ENCODE measurements around the gene PARD3B. TPM values are rescaled to one million over a fixed set of nuclear protein-coding genes. Genes with fewer than 3 reads are reported as not detected.

The PARD3B gene
- total RNA-seq, 1 experiment from 2014 or later, result 7.6 TPM

DNA sequence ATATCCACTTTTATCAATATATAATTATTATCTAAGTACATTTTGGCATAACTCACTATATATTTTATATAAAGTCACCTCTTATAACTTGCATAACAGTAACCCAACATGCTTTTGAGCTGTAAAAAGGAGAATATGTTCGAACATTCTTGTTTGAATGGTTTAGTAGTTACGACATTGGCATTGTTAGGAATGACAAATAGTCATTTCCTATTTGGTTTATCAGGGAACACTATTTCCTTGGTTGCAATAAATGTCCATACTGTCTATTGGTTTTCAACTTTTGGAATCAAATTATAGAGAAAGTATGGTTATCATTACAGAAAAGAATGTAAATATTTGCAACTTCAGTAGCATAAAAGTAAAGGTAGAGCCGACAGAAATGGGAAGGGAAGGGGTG is 124.1 kb downstream of the PARD3B start:
- POLR2A ChIA-PET (ENCODE audit: low non-redundant PET), result no interaction called here
- Histone ChIP-seq H3K27ac (ENCODE audit: low read depth, low read length, poor library complexity, severe bottlenecking) (no peak overlapping the region), H3K27me3 (replicated peaks; ENCODE audit: insufficient read depth, low read depth, low read length, poor library complexity) (no peaks in the 10 kb centered on the region), H3K4me3 (ENCODE audit: low read depth, low read length, poor library complexity, severe bottlenecking) (no peak overlapping the region), H3K36me3 (ENCODE audit: insufficient read depth, low read length, poor library complexity, severe bottlenecking) (no peaks in the 10 kb centered on the region), H3K9me3 (ENCODE audit: low read depth, low read length, poor library complexity, severe bottlenecking) (no peaks in the 10 kb centered on the region), H3K4me1 (ENCODE audit: insufficient read depth, low read length, poor library complexity, severe bottlenecking) (no peaks in the 10 kb centered on the region)
- CTCF ChIA-PET, result no interaction called here
- no TSS peak for BruUV-seq (replicated peaks)
- TF ChIP-seq EZH2 (IDR thresholded peaks at IDR 0.05; ENCODE audit: borderline replicate concordance, low read depth, low read length, poor library complexity, severe bottlenecking) (no peak), CTCF (conservative IDR thresholded peaks at IDR 0.05; ENCODE audit: low read depth, low read length) (no peak)
- intact Hi-C loops (cut with micrococcal nuclease; ENCODE audit: unreplicated experiment), result no loop called here
- DNase-seq (ENCODE audit: low spot score), result no peak

DNA sequence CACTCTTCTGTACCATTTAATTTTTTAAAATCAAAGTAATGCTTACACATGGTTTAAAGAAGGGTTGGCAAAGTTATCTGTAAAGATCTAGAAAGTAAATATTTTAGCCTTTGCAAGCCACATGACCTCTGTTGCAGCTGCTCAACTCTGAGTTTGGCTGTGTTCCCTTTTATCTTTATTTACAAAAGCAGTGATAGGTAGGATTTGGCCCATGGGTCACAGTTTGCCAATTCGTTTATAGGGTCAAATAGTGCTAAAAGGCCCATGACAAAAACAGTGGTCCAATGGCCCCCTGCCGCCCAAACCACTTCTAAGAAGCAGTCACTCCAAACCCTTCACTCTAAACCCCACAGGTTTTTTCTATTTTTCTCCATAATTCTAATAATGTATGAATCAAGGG is 124.8 kb downstream of the PARD3B start:
- Histone ChIP-seq H3K27me3 (replicated peaks; ENCODE audit: insufficient read depth, low read depth, low read length, poor library complexity) (no peaks in the 10 kb centered on the region), H3K4me1 (ENCODE audit: insufficient read depth, low read length, poor library complexity, severe bottlenecking) (no peaks in the 10 kb centered on the region), H3K9me3 (ENCODE audit: low read depth, low read length, poor library complexity, severe bottlenecking) (no peaks in the 10 kb centered on the region), H3K4me3 (ENCODE audit: low read depth, low read length, poor library complexity, severe bottlenecking) (no peak overlapping the region), H3K27ac (ENCODE audit: low read depth, low read length, poor library complexity, severe bottlenecking) (no peak overlapping the region), H3K36me3 (ENCODE audit: insufficient read depth, low read length, poor library complexity, severe bottlenecking) (no peaks in the 10 kb centered on the region)
- no TSS peak for BruUV-seq (replicated peaks)
- ChIA-PET CTCF (no interaction called here), POLR2A (ENCODE audit: low non-redundant PET) (no interaction called here)
- TF ChIP-seq EZH2 (IDR thresholded peaks at IDR 0.05; ENCODE audit: borderline replicate concordance, low read depth, low read length, poor library complexity, severe bottlenecking) (no peak), CTCF (conservative IDR thresholded peaks at IDR 0.05; ENCODE audit: low read depth, low read length) (no peak)
- intact Hi-C loops (cut with micrococcal nuclease; ENCODE audit: unreplicated experiment), result no loop called here
- DNase-seq (ENCODE audit: low spot score), result no peak

GRCh38 chr2:204670756-204671155 is 125.5 kb downstream of the PARD3B start:
- Histone ChIP-seq H3K27ac (ENCODE audit: low read depth, low read length, poor library complexity, severe bottlenecking) (no peak overlapping the region), H3K27me3 (replicated peaks; ENCODE audit: insufficient read depth, low read depth, low read length, poor library complexity) (no peaks in the 10 kb centered on the region), H3K4me1 (ENCODE audit: insufficient read depth, low read length, poor library complexity, severe bottlenecking) (no peaks in the 10 kb centered on the region), H3K4me3 (ENCODE audit: low read depth, low read length, poor library complexity, severe bottlenecking) (no peak overlapping the region), H3K36me3 (ENCODE audit: insufficient read depth, low read length, poor library complexity, severe bottlenecking) (no peaks in the 10 kb centered on the region), H3K9me3 (ENCODE audit: low read depth, low read length, poor library complexity, severe bottlenecking) (no peaks in the 10 kb centered on the region)
- CTCF ChIA-PET, result no interaction called here
- intact Hi-C loops (cut with micrococcal nuclease; ENCODE audit: unreplicated experiment), result no loop called here
- no TSS peak for BruUV-seq (replicated peaks)
- no peak for DNase-seq (ENCODE audit: low spot score)
- POLR2A ChIA-PET (ENCODE audit: low non-redundant PET), result no interaction called here
- TF ChIP-seq EZH2 (IDR thresholded peaks at IDR 0.05; ENCODE audit: borderline replicate concordance, low read depth, low read length, poor library complexity, severe bottlenecking) (no peak), CTCF (conservative IDR thresholded peaks at IDR 0.05; ENCODE audit: low read depth, low read length) (no peak)

Measured in A673 (cell line).